Fibroblast of gingiva (primary cell): ENCODE results near the gene MORF4L1.
"Not testable (repeated sequence)": the region's sequence is repeated elsewhere in the genome, so short reads cannot be mapped to it uniquely, and the experiment has no call there.

Source experiments
- DNase-seq: peaks from one replicate; pipeline ENCODE4 v3.0.0-alpha.2; 2011; ENCODE audit warnings: low read depth

MORF4L1 gene

DNA sequence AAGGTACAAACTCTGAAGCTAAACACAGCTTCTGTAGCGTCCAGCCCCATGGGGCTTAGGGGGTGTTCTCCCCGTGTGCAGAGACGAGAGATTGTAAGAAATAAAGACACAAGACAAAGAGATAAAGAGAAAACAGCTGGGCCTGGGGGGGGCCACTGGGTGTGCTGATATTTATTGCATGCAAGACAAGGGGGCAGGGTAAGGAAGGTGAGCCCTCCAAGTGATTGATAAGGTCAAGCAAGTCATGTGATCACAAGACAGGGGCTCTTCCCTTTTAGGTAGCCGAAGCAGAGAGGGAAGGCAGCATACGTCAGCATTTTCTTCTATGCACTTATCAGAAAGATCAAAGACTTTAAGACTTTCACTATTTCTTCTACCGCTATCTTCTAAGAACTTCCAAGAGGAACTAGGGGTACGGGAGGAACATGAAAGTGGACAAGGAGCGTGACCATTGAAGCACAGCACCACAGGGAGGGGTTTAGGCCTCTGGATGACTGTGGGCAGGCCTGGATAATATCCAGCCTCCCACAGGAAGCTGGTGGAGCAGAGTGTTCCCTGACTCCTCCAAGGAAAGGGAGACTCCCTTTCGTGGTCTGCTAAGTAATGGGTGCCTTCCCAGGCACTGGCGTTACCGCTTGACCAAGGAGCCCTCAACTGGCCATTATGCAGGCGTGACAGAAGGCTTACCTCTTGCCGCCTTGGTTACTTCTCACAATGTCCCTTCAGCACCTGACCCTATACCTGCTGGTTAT is 29.8 kb downstream of the MORF4L1 start:
- DNase-seq = not testable (repeated sequence)

DNA sequence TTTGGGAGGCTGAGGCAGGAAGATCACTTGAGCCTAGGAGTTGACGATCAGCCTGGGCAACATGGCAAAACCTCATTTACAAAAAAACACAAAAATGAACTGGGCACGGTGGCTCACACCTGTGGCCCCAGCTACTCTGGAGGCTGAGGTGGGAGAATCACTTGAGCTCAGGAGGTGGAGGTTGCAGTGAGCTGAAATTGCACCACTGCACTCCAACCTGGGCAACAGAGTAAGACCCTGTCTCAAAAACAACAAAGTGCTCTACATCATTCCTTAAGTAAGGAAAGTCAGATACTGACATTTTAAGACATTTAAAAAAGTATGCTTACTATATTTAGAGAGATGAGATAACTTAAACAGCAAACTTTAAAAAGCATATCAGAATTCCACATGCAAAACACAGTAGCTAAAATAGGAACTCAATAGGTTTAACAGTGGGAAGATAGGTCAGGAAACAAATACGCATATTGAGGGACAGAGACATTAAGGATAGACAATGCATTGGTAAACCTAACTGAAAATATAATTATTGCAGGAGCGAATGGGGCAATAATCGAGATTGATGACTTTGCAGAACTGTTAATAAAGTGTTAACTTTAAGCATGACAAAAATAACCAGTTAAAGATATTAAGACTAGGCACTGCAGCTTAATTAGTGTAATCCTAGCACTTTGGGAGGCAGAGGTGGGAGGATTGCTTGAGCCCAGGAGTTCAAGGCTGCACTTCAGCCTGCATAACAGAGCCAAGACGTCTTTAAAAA is 32.1 kb downstream of the MORF4L1 start:
- DNase-seq = no peak

DNA sequence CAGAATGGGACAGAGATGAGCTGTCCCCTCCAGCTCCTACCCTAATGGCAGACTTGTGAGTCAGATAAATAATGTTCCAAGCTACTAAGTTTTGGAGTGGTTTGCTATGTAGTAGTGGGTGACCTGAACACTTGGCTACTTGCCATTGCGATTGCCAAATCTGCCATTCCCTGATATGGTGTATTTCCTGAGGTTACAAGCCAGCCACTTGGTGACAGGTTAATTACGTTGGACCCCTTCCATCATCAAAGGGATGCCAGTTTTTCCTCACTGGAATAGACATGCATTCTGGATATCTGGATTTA is 33.6 kb downstream of the MORF4L1 start:
- DNase-seq = peak; percentile 64

DNA sequence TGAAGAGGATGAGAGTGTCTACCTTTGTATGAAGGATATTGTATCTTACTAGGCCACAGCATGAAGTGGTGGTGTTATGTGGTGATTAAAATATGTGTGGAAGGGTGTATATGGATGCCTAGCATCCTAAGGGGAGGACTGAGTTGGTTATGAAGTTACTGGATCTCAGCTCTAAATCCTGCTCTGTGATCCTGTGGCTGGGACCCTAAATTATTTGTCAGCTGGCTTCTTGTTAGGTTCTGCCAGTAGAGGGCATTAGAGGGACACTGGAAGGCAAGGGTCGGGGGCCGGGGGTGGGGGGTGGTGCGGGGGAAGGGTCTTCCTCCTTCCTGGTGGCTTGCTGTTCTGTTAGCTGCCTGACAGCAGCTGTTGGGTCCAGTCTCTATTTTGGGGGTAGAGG is 34.9 kb downstream of the MORF4L1 start:
- no peak for DNase-seq

DNA sequence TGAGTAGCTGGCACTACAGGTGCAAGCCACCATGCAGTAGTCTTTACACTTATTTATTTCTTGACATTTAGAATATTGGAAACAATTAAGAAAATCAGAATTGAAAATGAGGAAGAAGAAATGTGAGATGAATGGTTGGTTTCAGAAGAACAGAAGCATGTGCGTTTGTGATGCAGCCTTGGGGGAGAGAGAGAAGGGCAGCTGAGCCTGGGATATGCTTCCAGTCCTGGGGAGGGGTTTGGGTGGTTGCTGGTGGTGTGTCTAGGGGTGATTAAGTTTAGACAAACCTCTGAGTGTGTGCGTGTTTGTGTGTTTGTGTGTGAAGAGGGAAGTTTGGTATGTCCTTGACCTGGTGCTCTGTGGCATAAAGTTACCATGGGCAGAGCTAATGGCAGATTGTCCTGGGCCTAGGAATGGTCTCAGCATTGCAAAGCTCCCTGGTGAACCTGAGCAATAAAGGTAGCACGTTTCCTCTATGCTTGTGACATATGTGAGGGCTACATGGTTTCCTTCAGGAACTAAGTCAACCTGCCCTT is 36.5 kb downstream of the MORF4L1 start:
- DNase-seq = no peak

DNA sequence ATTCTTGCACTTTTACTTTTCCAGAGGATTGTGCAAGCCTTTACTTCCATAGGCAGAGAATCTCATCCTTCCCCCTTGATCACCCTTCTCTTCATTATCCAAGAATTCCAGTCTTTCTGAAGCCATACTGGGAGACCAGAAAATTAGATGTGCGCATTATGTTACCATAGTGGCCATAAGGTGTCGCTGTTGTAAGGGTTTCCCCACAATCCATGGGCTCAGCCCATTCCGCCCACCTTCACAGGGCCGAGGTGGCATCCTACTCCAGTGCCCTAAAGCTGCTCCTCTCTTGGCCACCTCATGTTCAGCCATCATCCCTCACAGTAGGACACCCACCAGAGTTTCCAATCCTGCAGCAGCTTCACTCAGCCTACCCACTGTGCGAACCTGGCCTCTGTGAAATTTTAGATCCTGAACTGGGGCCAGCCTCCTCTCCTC is 37.1 kb downstream of the MORF4L1 start:
- DNase-seq = no peak

DNA sequence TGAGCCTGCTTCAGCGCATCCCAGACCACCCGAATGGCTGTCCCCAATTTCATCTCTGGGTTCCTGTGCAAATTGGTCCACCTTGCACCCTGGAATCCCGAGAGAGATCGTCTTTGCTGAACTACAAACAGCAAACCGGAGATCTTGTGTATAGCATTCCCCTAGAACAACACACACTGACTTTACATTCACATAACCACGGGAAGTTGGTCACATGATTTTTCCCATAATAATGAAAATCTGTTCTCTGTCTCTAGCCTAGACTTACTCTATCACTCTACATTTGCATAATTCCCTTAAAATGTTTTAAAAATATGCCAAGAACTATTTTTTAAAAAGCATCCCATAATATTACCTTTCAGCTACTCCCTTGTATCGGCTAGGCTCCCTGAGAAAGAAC is 37.6 kb downstream of the MORF4L1 start:
- DNase-seq = no peak

DNA sequence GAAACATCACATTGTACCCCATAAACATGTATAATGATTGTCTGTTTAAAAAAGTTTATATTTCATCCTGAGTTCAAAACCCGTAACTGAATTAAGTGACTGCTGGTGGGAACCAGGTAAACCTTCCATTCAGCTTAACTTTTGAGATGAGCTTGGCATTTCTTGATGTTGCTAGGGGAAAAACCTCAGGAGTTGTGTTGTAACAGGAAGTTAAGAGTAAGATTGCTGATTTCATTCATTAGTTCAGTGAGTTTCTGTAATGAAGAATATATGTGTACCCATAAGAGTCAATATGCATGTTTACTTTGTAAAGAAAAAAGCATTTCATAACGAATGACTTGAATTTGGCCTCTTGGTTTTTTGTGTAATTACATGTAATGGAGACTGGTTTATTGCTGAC is 39.6 kb downstream of the MORF4L1 start:
- no peak for DNase-seq

DNA sequence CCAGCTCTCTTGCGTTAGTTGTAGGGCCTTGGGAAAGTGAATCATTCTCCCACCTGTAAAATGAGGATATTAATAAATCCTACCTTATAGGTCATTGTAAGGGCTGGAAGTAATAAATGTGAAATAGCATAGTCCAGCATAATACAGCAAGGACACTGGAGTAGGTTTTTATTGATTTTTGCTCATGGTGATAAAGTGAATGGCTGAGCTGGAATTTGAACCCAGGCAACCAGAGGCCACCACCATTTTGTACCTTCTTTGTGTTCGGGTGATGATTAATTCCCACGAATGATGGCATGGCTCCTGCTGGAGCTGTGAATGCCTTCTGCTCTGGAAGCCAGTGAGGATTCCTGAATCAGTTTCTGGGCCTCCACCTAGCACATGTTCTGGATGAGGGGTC is 40.3 kb downstream of the MORF4L1 start:
- DNase-seq = no peak

DNA sequence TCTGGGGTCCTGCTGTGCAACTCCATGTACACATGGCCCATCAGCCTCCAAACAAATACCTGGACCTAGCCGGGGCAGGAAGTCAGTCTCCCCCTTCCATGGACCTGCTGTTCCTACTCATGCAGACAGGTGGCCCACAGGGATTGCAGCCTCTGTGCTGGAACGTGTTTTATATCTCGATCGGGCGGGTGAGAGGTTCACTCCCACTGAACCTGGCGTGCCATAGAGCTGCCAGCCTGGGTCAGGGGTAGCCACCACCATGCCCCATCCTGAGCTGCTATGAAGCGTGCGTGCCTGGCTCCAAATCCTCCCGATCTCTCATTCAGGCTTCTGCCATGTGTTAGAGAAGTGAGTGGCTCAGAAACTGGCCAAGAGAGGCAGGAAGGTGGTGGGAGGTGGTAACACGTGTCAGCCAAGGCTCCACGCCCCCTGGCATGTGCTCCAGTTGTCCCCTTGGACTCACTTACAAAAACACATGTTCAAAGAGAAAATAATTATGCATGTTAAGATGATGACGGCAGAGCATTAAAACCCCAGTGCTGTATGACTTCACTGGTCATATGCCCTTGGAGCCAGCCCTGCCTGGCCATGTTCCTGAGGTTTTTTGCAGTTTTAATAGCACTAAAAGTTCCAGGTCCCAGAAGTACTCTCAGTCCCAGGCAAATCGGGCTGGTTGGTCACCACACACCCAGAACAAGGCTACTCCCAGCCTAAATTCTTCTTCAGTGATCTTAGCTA is 41.5 kb downstream of the MORF4L1 start:
- peak; percentile 42 for DNase-seq

DNA sequence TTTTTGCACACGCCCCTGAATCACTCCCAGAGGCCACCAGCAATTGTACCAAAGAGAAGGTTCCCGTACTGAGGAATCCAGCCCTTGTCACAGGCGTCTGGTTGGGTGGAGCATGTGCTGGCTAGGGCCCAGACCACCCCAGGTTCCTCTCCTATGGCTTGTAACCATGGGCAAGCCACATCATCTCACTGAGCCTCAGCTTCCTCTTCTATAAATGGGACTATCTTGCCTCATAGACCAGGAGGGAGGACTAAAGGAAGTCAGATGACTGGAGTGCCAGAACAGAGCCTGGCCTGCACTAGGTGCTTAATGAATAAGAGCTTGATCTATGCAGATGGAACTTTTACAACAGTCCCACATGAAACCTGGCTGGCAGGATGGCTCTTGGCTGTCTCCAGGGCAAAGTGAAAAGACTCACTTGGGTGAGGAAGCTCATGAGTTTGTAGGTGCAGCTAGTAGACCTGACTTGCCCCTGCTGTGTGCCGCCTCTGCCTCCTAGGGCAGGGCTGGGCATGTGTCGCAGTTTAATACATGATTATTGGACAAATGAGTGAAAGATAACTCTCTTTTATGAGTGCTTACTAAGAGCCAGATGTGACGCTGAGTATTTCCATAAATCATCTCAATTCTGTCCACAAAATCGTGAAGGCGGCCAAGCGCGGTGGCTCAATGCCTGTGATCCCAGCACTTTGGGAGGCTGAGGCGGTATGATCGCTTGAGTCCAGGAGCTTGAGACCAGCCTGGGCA is 42.8 kb downstream of the MORF4L1 start:
- no peak for DNase-seq

DNA sequence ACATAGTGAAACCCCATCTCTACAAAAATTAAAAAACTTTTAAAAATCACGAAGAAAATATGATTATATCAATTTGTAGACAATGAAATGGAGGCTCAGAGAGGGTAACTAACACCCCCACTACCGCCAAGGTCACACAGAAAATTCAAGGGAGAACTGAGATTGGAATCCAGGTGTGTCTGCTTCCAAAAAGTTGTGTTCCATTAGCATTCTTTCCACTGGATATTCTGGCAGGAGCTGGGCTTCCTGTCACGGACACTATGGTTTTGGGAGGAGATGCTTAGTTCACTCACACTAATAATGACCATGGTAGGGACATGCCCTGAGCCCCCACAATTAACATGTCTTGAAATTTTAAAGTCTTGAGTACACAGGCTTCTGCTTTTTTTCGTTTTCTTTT is 43.4 kb downstream of the MORF4L1 start:
- DNase-seq = no peak

DNA sequence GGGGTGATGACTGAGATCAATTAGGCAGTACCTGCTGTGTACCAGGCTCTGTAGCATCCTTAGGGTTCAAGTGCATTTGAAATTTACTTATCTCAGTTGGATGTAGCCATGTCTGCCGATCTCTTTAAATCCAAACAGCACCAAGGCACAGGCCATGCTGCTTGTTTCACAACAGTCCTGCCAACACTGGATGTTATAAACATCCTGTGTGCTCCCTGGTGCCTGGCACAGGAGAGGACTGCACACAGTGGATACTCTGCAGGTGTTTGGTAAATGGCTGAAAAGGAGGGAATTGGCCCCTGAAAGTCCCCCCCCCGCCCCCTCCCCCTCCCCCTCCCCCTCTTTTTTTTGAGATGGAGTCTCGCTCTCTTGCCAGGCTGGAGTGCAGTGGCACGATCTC is 45.2 kb downstream of the MORF4L1 start:
- no peak for DNase-seq

DNA sequence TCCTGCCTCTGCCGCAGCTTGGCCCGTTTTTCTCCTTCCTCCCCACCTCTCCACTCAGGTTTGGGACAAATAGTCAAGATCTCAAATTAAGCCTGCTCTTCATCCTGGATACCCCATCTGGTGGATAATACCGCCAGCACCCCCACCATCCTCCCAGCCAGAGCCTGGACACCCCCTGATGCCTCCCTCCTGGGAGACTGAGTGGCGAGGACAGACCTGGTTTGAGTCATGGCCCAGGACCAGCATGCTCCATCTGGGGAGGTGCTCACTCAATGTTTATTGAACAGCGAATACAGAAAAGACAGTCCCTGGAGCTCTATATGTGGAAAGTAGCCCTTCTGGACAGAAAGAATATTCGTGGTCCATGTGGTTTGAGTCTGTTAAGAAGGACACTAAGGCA is 48.8 kb downstream of the MORF4L1 start:
- no peak for DNase-seq

DNA sequence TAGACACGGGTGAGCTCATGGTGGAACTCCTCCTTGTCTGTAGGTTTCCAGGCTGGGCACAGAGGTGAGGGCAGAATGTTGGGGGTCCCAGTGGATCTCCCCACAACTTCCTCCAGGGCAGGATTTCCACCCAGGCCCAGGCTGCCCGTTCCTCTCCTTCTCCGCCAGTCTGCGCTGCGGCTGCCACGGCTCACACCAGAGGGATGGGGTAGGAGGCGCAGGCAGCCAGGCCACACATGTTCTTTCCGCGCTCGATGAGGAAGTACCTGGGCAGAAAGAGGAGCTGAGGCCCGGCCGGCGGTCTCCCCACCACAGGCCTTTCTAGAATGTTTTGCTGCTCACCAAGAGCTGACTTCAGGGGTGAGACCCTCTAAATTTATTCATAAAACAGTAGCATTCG is 49.2 kb downstream of the MORF4L1 start:
- DNase-seq = no peak

DNA sequence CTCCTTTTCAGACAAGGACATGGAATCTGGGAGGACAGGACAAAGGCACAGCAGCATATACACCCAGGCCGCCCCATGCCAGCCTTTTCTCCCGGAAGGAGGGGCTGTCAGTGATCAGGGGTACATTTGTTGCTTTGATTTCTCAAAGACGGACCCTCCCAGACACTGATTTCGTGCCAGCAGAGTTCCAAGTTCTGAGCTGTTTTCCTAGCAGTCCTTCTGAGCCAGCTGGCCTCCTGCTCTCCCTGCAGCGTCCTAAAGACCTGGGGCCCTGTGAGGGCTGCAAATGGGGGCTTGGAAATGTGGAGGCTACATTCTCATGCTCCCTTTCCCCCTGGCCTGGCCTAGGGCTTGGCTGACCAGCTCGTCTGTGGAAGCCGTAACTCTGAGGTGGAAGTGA is 49.8 kb downstream of the MORF4L1 start:
- DNase-seq = no peak

DNA sequence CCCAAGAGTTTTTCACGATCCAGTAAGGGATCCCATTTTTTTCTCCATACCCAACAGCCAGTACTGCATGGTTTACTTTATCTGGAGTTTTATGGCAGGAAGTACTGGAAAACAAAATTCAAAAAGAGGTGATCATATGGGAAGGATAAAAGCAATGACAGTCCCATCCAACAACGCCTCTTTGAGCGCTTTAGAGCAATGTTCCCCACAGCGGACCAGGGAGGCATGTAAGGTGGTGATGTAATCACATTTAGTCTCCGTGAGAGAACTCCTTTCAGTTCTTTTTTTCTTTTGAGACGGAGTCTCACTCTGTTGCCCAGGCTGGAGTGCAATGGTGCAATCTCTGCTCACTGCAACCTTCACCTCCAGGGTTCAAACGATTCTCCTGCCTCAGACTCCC is 50.3 kb downstream of the MORF4L1 start:
- no peak for DNase-seq

DNA sequence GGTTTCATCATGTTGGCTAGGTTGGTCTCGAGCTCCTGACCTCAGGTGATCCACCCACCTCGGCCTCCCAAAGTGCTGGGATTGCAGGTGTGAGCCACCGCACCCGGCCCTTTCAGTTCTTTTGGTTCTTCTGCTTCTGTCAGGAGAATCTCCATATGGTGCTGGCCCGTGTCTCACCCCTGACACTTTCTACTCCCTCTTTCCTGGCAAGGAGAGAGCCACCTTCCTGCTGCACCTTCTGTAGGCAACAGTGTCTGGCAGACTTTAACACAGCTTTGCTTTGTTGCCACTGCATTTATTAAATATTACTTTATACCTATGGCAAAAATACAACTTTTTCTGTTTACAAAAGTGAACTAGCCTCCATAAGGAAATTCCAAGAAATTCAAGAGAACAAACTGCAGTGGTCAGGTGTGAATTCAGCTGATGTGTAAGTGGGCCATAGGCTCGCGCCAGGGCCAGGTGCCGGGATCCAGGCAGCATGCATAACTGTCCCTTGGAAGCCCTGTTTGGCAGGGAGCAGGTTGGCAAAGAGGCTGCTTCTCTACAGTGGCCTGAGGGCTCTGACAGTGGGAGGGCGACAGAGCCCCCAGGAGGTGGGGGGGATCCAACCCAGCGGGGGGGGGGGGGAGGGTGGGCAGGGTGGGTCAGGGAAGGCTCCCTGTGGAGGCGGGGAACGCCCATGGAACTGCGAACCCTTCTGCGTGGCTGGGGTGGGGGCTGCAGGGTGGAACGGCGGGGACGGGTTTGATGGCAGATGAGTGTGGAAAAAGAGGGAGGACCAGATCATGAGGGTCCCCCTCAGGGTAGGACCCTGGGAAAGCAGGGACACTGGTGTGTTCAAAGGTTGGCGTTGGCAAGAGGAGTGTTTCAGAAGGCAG is 51.0 kb downstream of the MORF4L1 start:
- DNase-seq = no peak

DNA sequence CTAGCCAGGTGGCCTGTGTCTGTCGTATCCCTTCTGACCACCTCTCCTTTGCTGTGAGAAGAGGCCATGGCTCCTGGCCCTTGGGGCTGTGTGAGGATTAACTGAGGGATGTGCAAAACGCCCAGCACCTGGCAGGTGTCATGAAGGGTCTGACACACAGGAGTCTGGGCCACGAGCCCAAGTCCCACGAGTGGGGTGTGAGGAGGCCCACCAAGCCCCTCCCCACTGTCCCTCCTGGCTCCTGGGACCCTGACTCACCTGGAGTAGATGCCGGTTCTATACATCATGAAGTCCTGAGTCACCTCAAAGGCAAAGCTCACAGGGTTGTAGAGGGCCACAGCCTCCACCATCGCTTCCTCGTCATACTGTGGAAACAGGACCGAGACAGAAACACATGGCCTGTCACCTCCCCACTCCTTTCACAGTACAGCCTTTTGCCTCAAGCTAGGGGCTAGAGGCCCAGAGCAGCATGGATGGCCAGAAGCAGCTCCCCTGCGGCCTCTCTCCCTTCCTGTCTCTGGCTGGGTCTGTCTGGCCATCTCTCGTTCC is 52.5 kb downstream of the MORF4L1 start:
- DNase-seq = no peak

DNA sequence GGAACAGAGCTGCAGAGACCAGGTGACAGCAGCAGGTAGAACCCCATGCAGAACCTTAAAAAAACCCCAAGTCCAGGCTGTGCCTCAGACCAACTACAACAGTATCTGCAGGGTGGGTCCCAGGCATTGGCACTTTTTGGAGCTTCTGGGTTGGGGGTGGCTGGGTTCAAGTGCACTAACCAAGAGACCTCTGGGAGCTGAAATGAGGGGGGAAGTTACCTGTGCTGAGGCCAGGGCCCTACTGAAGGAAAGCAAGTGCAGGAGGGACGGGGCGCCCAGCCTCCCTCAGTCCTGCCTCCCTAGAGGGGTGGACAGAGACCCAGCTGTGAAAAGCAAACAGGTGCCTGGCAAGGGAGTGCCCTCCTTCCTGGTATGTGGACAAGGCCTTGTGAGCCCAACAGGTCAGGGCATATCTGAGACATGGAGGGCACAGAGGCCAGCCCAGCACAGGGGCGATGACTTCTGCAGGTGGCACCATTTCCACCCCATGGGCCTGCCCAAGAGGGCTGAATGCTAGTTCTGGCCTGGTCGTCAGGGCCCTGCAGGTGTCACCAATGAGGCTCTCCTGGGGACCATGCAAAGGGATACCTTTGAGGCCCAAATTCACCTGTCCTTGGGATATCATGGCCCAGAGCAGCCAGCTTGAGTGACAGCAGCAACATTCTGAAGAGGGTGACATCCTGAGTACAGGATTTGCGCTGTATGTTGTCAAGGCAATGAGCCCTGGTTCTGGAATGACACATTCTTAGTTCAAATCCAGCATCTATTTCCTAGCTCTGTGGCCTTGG is 53.5 kb downstream of the MORF4L1 start:
- no peak for DNase-seq
